ENCODE results near the gene RIPPLY2. TPM values are rescaled to one million over a fixed set of nuclear protein-coding genes. Genes with fewer than 3 reads are reported as not detected.

The RIPPLY2 gene
- total and polyA plus RNA-seq, 4 donors, result not detected

GRCh38 chr6:83859410-83860358, 6.5 kb downstream of the RIPPLY2 start, which contains the start of gene CYB5R4 (continued):
- TF ChIP-seq TAF1 (conservative IDR thresholded peaks at IDR 0.05) (no peak), YY1 (IDR thresholded peaks at IDR 0.05) (no peak), RAD21 (IDR thresholded peaks at IDR 0.05) (no peak), JUND (IDR thresholded peaks at IDR 0.05) (peak in 1 of 2 donors; percentile 38), MAX (IDR thresholded peaks at IDR 0.05) (peak; percentile 81), GABPA (IDR thresholded peaks at IDR 0.05 in 1 of 2, conservative IDR thresholded peaks at IDR 0.05 in 1 of 2) (peak in 1 of 2 donors; percentile 84)

DNA sequence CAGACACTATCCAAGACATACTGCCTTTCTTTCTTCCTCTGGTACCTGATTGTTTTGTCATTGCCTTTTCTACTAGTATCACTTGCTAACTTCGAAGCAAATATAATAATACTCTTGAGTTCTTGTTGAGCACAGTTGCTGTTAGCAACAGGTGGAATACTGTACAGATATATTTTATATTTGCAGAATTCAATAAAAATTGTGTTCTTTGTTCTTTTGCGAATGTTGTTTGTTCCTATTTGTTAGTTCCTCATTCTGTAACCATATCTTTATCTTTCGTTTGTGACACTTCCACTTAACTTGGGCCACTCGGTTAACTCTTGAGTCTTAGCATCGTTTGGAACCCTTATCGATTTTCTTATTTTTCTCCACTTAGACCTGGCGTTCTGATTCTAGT, 7.2 kb downstream of the RIPPLY2 start:
- Histone ChIP-seq H3K27ac (ENCODE audit: low read depth in 1 of 2, low read length in 2 of 2) (peak overlapping the region; percentile 49 to 83), H3K4me3 (ENCODE audit: low read depth in 1 of 3, low read length in 3 of 3) (peak overlapping the region; percentile 67 to 96 (median 72)), H3K9ac (ENCODE audit: low read depth in 1 of 2, low read length in 2 of 2) (peak overlapping the region; percentile 16 to 79), H3K4me1 (ENCODE audit: control insufficient read depth in 4 of 4, insufficient read depth in 4 of 4, low read length in 3 of 4) (peaks cover 4 to 26% (median 11%) of the 10 kb centered on the region in 4 donors), H3K27me3 (ENCODE audit: control insufficient read depth in 4 of 4, insufficient read depth in 4 of 4, low read length in 3 of 4) (no peaks in the 10 kb centered on the region), H3K9me3 (ENCODE audit: control insufficient read depth in 4 of 4, low read length in 3 of 4) (no peaks in the 10 kb centered on the region), H3K36me3 (ENCODE audit: control insufficient read depth in 4 of 4, insufficient read depth in 3 of 4, low read depth in 1 of 4, low read length in 3 of 4) (peaks cover 0 to 4% (median 0%) of the 10 kb centered on the region in 4 donors)
- WGBS, result 19% methylated on average over 7 of the region's 7 CpGs
- TF ChIP-seq ATF3 (IDR thresholded peaks at IDR 0.05) (no peak), FOXA1 (IDR thresholded peaks at IDR 0.05) (no peak), SP1 (IDR thresholded peaks at IDR 0.05) (no peak), JUND (IDR thresholded peaks at IDR 0.05) (no peak), TAF1 (conservative IDR thresholded peaks at IDR 0.05) (no peak), HNF4A (conservative IDR thresholded peaks at IDR 0.05) (no peak), HNF4G (IDR thresholded peaks at IDR 0.05) (no peak), RAD21 (IDR thresholded peaks at IDR 0.05) (no peak), YY1 (IDR thresholded peaks at IDR 0.05) (no peak), EGR1 (IDR thresholded peaks at IDR 0.05; ENCODE audit: low read depth in 2 of 2) (no peak), GABPA (IDR thresholded peaks at IDR 0.05 in 1 of 2, conservative IDR thresholded peaks at IDR 0.05 in 1 of 2) (no peak)
- no peak for DNase-seq (ENCODE audit: low spot score)

GRCh38 chr6:83860782-83861495, 7.8 kb downstream of the RIPPLY2 start:
- H3K27ac ChIP-seq (ENCODE audit: low read depth in 1 of 2, low read length in 2 of 2), result no peak overlapping the region
- H3K36me3 ChIP-seq (ENCODE audit: control insufficient read depth in 4 of 4, insufficient read depth in 3 of 4, low read depth in 1 of 4, low read length in 3 of 4), result peaks cover 0 to 4% (median 0%) of the 10 kb centered on the region in 4 donors
- no peak overlapping the region for H3K9ac ChIP-seq (ENCODE audit: low read depth in 1 of 2, low read length in 2 of 2)

More at GRCh38 chr6:83860782-83861495, 7.8 kb downstream of the RIPPLY2 start:
- no peak for TF ChIP-seq TAF1 (conservative IDR thresholded peaks at IDR 0.05)
- TF ChIP-seq YY1 (IDR thresholded peaks at IDR 0.05), result no peak
- no peak for TF ChIP-seq FOXA1 (IDR thresholded peaks at IDR 0.05)
- no peak for TF ChIP-seq RXRA (IDR thresholded peaks at IDR 0.05)
- Histone ChIP-seq H3K9me3 (ENCODE audit: control insufficient read depth in 4 of 4, low read length in 3 of 4) (no peaks in the 10 kb centered on the region), H3K4me1 (ENCODE audit: control insufficient read depth in 4 of 4, insufficient read depth in 4 of 4, low read length in 3 of 4) (peaks cover 4 to 26% (median 11%) of the 10 kb centered on the region in 4 donors), H3K4me3 (ENCODE audit: low read depth in 1 of 3, low read length in 3 of 3) (peak overlapping the region in 2 of 3 donors; percentile 7 to 72), H3K27me3 (ENCODE audit: control insufficient read depth in 4 of 4, insufficient read depth in 4 of 4, low read length in 3 of 4) (no peaks in the 10 kb centered on the region)
- no peak for DNase-seq (ENCODE audit: low spot score)
- 73% methylated on average over 8 of the region's 8 CpGs for WGBS

All from liver (tissue), 9 donors.